GM19025 (cell line): ENCODE data around the gene FAM168A.

Source experiments
- ATAC-seq: cut with Tn5 transposase; IDR thresholded peaks from one replicate; pipeline ENCODE4 v1.9.1; 2021; ENCODE audit warnings: mild to moderate bottlenecking, low read depth, moderate library complexity; ENCODE audit not compliant: unreplicated experiment

Gene FAM168A

GRCh38 chr11:73382747-73383146, 215.2 kb downstream of the FAM168A start:
- no peak for ATAC-seq

GRCh38 chr11:73382183-73382582, 215.7 kb downstream of the FAM168A start:
- ATAC-seq, result no peak

DNA sequence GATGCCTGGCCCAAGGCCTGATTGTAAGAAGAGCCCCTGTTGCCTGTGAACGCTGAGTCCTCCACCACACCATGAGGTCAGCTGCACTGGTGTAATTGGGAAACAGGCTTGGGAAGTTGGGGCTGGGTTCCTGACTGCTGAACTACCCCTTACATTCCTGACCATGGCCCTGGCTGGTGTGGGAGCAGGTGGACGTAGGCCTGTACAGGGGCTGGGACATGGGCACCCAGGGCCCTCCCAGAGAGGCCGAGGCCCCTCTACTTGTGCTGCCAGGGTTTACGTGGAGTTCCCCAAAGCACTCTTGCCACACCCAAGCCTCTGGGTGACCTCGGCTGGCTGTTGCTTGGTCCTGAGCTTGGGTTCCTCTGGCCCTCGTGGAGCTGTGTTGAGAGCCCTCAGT, 216.3 kb downstream of the FAM168A start:
- ATAC-seq, result no peak

DNA sequence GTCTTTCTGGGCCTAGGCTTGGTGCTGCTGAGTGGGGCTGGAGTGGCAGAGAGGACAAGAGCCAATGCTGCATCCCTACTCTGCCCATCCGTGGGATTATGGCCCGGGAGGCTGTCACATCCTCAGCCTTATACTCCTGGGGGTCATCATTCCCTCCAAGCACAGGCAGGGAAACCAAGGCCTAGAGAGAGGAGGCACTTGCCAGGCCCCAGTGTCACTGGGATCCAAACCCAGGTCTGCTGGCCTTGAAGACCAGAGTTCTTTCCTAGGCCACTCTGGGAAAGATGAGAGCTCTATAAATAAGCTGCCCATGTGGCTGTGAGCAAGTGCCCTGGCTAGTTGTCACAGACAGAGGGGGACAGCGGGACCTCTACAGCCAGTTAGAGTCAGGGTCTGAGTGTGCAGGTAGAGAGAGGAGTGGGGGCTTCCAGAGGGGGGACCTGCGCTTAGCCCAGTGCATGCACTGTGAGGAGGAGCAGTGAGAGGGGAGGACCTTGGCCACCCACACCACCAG, 217.0 kb downstream of the FAM168A start:
- no peak for ATAC-seq

DNA sequence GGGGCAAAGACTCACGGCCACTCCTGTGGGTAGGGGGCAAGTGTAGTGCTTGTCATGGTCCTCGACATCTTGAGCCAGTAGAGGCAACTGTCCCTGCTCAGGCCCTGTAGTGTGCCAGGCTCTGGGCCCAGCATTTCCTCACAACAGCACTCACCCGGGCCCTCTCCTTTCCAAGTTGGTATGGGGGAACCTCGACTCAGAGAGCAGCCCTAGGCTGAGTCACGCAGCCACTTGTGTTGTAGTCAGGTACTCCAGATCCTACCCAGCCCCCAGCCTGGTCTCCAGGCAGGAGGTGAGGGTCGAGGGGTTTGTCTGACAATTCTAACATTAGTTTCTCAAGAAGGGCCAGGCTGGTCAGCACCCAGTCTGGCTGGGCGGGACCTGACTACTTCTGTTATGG, 217.6 kb downstream of the FAM168A start:
- no peak for ATAC-seq

DNA sequence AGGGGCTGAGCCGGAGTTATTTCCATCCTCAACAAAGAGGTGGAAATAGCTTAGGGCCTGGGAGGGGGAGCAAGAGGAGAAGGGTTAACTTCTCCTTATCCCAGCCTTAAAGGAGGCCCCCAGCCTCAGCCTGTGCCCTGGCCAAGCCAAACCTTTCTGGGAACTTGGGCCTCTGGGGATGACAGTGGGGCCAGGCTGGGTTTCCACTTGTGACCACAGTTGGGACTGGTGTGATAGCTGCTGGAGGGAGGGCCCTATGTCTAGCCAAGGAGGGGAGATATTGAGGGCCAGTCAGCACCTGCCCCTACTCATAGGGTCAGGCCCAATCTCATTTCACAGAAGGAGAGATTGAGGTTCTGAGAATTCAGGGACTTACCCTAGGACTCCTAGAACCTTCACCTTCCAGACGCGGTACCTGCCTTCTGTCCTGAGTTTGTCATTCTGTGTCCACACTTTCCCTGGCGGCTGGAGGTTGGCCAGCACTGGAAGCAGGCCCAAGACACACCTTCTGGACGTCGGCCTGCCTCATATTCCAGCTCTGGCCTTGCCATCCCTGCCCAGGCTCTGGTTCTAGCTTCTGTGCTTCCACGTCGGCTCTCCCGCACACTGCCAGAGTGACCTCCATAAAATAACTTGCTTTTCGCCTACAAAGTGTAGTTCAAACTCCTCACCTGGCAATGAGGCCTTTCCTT, 218.6 kb downstream of the FAM168A start:
- no peak for ATAC-seq

- ATAC-seq, result peak; percentile 8
Measured at GRCh38 chr11:73376803-73377629, 220.9 kb downstream of the FAM168A start.

DNA sequence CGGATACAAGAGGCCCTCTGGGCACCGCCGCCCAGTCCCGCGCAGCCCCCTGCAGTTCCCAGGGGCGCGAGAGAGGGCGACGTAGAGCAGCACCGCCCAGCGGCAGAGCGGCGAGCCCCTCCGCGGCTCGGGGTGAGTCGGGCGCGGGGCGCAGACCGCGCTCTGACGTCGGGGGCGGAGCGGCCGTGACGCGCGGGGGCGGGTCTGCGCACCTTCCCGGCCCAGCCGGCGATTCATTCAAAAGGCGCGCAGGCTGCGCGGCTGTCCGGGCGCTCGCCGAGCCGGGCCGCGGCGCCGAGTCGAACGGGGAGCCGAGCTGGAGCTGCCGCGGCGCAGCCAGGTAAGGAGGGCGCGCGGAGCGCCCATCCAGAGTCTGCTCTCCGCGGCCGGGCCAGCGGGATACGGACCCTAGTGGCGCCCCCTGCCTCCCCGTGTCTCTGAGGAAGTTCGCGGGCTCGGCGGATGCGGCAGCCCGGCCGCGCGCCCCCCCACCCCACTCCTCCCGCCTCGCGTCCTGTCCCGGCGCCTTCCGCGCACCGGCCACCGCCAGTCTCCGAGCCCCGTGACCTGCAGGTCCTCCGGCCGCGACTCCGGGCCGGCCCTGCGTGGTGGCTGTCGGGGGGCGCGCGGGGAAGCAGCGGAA, 221.6 kb downstream of the FAM168A start, which contains the start of gene RELT:
RELT (plus strand) TSS at position 240 of the 643 bp plus-strand sequence. CDS start 12,738 bp downstream, outside the sequence.
- peak; percentile 76 for ATAC-seq

GRCh38 chr11:73375830-73376159, 222.1 kb downstream of the FAM168A start:
- no peak for ATAC-seq

DNA sequence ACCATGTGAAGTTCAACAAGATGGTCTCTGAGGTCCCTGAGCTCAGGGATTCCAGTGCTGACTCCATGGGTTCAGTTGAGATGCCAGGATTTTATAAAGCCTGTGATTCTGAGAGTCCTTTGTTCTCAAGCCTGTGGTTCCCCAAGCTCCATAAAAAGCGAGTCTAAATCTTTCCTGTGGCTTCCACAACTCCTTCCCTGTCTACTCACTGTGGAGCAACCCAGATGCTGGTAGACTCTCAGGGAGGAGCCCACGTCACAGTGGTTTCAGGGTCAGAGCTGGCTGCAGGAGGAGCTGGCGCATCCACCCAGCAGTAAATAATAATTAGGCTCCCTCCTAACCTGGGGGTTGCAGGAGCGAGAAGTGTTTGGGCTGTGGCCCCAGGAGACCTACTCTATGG, 223.8 kb downstream of the FAM168A start:
- ATAC-seq, result no peak

DNA sequence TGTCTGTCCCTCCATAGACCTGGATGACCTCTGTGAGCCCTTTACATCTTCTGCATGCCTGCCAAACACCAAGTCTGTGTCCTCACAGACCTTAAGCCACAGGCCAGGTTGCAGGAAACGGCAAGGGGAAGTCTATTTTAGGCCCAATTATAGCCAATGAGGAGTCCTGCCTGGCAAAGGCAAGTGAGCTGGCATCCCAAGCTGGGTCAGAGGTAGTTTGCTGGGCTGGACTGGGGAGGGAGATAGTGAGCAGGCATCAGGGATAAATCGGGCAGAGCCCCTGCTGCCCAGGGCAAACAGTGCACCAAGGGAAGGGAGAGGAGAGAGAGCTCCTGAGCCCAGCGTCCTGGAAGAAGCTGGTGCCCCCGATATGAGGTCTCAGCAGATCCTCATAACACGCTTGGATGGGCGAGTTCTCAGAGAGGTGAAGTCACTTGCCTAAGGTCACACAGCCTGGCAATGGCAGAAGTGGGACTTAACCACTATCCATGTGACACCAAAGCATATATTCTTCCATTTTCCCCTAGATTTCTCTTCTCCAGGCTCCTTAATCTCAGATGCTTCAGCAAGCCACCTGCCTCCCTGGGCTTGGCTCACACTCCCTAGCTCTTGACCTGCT, 225.4 kb downstream of the FAM168A start:
- ATAC-seq, result no peak

DNA sequence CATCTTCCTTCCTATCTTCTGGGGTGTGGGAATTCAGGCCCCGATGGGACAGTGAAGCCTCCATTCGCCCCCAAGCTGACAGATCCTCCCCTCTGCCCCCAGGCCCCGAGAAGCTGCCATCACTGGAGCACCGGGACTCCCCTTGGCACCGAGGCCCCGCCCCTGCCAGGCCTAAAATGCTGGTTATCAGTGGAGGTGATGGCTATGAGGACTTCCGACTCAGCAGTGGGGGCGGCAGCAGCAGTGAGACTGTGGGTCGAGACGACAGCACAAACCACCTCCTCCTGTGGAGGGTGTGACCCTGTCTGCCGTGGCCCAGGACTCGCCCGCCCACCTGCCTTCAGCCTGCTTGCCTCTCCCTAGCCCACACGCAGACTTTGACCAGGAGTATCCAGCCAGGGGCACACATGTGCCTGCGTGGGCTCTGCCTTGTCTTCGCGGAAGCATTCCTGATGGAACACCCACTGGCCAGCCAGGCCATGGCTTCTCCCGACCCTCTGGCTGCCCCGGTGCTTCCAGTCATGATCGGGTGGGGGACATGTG, 230.4 kb downstream of the FAM168A start:
- no peak for ATAC-seq

DNA sequence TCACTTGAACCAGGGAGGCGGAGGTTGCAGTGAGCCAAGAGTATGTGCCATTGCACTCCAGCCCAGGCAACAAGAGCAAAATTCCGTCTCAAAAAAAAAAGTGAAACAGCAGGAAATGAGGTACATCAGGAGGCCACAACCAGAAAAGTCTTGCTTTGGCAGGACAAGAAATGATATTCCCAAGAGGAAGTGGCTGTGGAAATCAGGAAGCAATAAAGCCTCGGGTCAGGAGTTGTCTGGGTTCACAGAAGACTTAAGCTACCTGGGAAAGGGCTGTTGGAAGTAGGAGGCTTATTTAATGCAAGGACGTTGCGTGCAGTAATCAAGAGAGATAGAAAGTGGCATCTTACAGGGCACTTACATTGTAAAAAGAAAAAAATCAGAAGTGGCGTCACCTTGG, 231.0 kb downstream of the FAM168A start:
- ATAC-seq, result no peak

DNA sequence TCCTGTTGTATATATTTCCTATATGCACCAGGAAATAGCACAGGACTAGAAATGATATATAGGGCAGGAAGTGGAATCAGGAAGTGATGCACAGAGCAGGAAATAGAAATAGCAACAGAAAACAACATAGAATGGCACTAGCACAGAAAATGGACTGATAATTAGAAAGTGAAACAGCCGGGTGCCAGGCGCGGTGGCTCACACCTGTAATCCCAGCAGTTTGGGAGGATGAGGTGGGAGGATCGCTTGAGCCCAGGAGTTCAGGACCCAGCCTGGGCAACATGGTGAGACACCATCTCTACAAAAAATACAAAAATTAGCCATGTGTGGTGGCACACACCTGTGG, 231.7 kb downstream of the FAM168A start:
- ATAC-seq, result no peak

GRCh38 chr11:73365352-73366264, 232.3 kb downstream of the FAM168A start:
- ATAC-seq, result no peak

GRCh38 chr11:73363147-73363546, 234.8 kb downstream of the FAM168A start:
- no peak for ATAC-seq

- ATAC-seq, result no peak
Measured at GRCh38 chr11:73361953-73362776, 235.7 kb downstream of the FAM168A start.

GRCh38 chr11:73360743-73361369, 237.1 kb downstream of the FAM168A start:
- no peak for ATAC-seq
